ENCODE data around the gene CROCC2.

GRCh38 chr2:240954436-240955305 lies 48.5 kb downstream of the CROCC2 start:
- TF ChIP-seq CTCF (optimal IDR thresholded peaks at IDR 0.05 in 1 of 3, IDR thresholded peaks at IDR 0.05 in 1 of 3, conservative IDR thresholded peaks at IDR 0.05 in 1 of 3; ENCODE audit: extremely low read depth in 1 of 3, insufficient read depth in 2 of 3, low read length in 3 of 3) (no peak), EZH2 (IDR thresholded peaks at IDR 0.05; ENCODE audit: low read length) (no peak)

All from keratinocyte (primary cell).